ENCODE measurements around the gene GPD1L.
A peak's percentile ranks its signal among the peaks of the same experiment; 100 is the strongest.
"Not testable (repeated sequence)": the region's sequence is repeated elsewhere in the genome, so short reads cannot be mapped to it uniquely, and the experiment has no call there.

Gene GPD1L

DNA sequence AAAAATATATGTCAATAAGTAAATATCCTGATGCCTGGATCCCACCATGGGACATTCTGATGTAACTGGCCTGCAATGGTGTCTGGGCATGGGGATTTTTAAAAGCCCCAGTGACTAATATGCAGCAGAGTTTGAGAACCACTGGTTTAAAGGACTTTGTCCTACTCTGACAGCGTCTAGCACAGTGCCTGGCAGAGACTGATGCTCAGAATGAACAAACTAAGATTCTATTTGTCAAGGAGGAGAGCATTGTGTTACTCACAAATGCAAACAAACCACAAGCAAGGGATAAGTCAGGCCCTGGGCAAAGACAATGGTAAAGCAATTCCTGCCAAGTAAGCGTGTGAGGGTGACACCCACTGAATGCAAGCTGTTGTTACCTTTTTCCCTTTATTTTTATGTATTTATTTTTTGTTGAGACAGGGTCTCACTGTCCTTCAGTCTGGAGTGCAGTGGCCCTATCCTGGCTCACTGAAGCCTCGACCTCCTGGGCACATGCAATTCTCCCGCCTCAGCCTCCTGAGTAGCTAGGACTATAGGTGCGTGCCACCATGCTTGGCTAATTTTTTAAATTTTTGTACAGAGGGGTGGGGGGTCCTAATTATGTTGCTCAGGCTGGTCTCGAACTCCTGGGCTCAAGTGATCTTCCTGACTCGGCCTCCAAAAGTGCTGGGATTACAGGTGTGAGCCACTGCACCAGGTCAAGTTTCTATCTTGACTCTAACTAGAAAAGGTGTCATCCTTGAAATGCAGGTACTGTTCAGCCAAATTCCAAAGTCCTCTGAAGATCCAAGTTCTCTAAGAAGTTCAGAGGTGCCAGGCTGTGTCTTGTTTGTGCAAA lies 909 bp upstream of the GPD1L start:
- no peak for DNase-seq (ENCODE audit: low read depth in 2 of 2)

GRCh38 chr3:32106929-32107362 lies 526 bp downstream of the GPD1L start:
- no peak for DNase-seq (ENCODE audit: low read depth in 2 of 2)

- not testable (repeated sequence) for DNase-seq (ENCODE audit: low read depth in 2 of 2)
Observed at GRCh38 chr3:32108224-32108623, 1.8 kb downstream of the GPD1L start.

DNA sequence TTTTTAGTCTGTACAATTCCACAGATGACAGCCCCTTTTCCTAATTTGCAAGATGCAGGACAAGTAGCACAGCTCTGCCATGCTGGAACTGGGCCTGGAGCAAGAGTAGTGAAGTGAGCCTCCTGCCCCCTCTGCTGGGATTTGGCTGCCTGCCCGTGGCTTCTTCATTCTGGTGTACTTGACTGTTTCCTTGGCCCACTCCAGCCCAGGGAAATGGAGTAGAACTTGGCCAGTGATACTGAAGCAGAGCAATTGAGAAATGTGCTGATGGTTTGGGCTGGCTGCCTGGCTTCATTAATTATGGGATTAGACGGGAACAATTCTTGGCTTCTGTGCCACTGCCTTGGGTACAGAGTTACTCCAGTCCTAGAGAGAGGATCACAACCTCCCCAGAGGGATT lies 2.8 kb downstream of the GPD1L start:
- DNase-seq (ENCODE audit: low read depth in 2 of 2), result no peak

GRCh38 chr3:32110233-32110760 lies 3.9 kb downstream of the GPD1L start:
- DNase-seq (ENCODE audit: low read depth in 2 of 2), result no peak

- DNase-seq (ENCODE audit: low read depth in 2 of 2), result no peak
Observed at GRCh38 chr3:32111560-32111959, 5.1 kb downstream of the GPD1L start.

- no peak for DNase-seq (ENCODE audit: low read depth in 2 of 2)
Observed at GRCh38 chr3:32113566-32113965, 7.1 kb downstream of the GPD1L start.

DNA sequence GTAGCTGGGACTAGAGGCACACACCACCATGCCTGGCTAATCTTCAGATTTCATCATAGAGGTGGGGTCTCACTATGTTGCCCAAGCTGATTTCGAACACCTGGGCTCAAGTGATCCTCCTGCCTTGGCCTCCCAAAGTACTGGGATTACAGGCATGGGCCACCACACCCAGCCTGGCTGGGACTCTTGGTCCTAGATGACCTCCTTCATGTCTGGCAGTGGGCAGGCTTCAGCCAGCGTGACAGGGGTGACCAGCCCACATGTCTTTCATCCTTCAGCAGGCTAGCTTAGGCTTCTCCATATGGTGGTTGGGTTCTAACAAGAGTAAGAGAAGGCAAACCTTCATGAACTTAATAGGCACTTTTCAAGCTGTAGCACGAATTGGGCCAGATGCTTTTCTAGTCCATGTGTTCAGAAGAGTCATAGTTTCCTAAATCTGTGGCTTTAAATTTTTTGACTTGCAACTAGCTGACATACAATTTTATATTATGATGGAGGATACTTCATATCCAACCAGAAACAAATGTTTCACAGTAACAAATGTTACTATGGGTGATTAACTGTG lies 7.6 kb downstream of the GPD1L start:
- no peak for DNase-seq (ENCODE audit: low read depth in 2 of 2)

- peak in 1 of 2 donors; percentile 37 for DNase-seq (ENCODE audit: low read depth in 2 of 2)
Observed at GRCh38 chr3:32114546-32115386, 8.3 kb downstream of the GPD1L start.

DNA sequence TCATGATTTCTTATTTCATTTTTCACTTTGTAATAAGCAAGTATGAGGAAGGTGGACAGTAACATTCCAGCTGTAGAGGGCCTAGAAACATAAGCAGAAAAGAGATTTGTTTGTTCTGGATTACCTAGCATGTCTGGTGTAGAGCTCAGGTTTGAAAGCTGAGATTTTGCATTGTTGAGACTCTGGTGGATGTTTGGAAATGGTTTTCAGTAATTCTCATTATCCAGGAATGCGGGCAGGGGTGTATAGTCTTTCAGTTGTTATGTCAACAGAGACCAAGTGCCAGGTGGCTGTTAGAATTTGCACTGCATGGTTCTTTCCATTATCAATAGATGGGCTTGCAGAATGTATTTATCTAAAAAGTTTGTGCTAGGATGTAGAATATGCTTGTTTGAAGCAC lies 10.9 kb downstream of the GPD1L start:
- DNase-seq (ENCODE audit: low read depth in 2 of 2), result no peak

DNA sequence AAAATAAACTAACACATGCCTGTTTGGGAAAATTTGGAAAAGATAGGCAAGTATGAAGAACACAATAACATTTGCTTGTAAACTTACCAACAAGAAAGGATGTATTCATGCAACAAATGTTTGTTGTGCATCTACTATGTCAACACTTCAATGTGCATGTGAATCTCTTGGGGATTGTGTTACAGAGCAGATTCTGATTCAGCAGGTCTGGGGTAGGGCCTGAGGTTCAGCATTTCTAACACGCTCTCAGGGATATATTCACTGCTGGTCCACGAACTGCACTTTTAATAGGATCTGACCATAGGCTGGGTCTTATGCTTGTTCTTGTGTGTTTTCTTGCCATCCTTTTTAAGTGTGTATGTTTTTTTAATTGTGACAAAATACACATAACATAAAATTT lies 11.8 kb downstream of the GPD1L start:
- no peak for DNase-seq (ENCODE audit: low read depth in 2 of 2)

DNA sequence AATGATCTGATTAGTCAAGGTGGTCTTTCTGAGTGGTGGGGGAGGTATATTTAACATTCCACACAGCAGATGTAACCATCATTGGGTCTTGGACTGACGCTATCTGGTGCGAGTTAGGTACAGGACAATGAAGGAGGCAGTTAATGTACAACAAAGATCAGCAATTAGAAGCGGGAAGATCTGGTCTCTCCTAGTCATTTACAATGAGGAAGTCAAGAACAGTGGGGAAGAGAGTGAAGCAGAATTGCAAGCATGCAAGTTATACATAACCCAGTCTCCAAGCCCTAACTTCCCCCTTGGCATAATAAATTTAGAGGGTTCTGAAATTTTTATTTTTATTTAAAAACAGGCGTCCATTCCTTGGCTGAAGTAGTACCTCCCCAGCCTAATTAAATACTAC lies 14.1 kb downstream of the GPD1L start:
- no peak for DNase-seq (ENCODE audit: low read depth in 2 of 2)

GRCh38 chr3:32121137-32121536 lies 14.7 kb downstream of the GPD1L start:
- no peak for DNase-seq (ENCODE audit: low read depth in 2 of 2)

DNA sequence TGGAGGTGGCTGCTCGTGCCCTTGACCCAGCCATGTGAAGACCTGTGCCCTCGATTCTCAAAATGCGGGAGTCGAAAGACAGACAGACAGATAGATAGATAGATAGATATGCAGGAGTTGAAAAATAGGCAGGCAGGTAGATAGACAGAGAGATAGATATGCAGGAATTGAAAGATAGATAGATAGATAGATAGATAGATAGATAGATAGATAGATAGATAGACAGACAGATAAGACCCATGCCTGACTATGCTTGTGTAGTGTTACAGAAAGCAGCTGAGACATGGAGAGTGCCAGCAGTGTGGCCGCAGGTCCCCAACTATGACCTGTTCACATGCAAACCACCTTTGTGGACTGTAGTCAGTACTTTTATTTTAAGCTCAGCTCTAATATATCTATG lies 17.2 kb downstream of the GPD1L start:
- DNase-seq (ENCODE audit: low read depth in 2 of 2), result no peak

DNA sequence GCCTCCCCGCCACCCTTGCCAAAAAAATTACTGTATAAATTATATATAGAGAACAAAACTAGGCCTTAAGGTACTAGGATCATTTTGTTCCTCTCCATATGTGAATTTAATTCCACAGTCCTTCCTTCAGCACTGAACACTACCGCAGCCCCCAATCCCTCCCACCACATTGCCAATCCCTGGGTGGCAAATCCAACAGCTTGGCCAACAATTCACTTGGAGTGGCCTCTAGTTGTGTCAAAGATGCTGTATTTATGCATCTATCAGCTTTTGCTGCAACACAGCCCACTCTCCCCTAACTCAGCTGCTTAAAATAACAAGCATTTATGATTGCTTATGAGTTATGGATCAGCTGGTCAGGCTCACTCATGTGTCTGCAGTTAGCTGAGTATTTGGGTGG lies 18.6 kb downstream of the GPD1L start:
- no peak for DNase-seq (ENCODE audit: low read depth in 2 of 2)

- DNase-seq (ENCODE audit: low read depth in 2 of 2), result no peak
Observed at GRCh38 chr3:32126305-32127015, 20.0 kb downstream of the GPD1L start.

GRCh38 chr3:32127219-32127826 lies 20.9 kb downstream of the GPD1L start:
- no peak for DNase-seq (ENCODE audit: low read depth in 2 of 2)

DNA sequence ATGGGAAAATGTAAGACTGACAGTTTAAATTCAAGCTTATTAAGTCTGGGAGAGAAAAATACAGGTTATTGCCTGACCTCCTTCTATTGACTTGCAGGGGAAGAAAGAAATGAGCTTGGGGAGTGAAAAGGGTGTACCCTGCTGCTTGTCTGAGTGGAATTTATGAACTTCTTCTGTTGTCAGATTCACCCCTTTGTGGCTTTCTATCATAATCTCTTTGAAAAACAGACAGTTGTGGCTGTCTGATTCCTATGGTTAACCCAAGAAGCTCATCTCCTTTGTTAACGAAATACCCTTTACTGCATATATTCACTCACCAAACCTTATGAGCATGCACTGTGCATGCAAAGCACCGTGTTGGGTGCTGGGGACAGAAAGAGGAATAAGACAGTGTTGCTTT lies 22.5 kb downstream of the GPD1L start:
- DNase-seq (ENCODE audit: low read depth in 2 of 2), result no peak

- DNase-seq (ENCODE audit: low read depth in 2 of 2), result no peak
Observed at GRCh38 chr3:32129832-32130231, 23.4 kb downstream of the GPD1L start.

DNA sequence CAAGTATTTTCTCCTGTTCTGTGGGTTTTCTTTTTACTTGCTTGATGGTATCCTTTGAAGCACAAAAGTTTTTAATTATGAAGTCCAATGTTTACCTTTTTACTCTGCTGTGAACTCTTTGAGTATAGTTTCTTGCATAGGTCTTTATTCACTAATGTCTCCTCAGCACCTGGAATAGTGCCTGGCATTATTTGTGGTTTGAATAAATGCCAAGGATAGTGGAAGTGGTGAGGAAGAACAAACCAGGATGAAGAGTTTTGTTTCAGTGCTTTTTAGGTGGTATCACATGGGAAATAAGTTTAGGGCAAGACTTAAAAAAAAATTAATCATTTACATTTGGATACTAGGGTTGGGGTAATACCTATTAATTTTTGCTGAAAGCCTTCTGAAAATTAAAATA lies 25.7 kb downstream of the GPD1L start:
- no peak for DNase-seq (ENCODE audit: low read depth in 2 of 2)

DNA sequence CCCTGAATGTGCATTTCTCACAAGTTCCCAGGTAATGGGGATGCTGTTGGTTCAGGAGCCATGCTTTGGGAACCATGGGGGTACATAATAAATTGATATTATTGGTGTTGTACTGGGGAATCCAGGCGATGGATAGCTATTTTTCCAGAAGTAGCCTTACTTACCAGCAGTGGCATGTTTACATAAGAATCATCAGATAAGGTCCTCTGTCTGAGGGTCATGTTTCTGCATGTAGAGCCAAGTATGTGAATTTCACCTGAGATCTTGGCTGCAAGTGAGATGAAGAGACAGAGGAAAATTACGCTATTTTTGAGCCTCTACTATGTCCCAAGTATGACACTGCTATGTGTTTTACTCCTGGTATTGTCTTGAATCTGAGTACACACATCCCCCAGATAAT lies 26.3 kb downstream of the GPD1L start:
- DNase-seq (ENCODE audit: low read depth in 2 of 2), result no peak
